ENCODE results near the gene RSBN1.
A peak's percentile ranks its signal among the peaks of the same experiment; 100 is the strongest.

Gene RSBN1

GRCh38 chr1:113811156-113811887 is 954 bp downstream of the RSBN1 start:
- no peaks in the 10 kb centered on the region for H3K36me3 ChIP-seq (replicated peaks)
- H3K27me3 ChIP-seq (replicated peaks): no peaks in the 10 kb centered on the region
- H3K4me3 ChIP-seq (ENCODE audit: low read depth, low read length): peak overlapping the region; percentile 94
- no peak for TF ChIP-seq CTCF (IDR thresholded peaks at IDR 0.05; ENCODE audit: low read depth, low read length, missing control alignments)
- in situ Hi-C loops (cut with HindIII; ENCODE audit: low pct_ligation_motif_present, low sequenced_read_pairs): no loop called here
- DNase-seq: no peak
- H3K27ac ChIP-seq: peak overlapping the region; percentile 66

DNA sequence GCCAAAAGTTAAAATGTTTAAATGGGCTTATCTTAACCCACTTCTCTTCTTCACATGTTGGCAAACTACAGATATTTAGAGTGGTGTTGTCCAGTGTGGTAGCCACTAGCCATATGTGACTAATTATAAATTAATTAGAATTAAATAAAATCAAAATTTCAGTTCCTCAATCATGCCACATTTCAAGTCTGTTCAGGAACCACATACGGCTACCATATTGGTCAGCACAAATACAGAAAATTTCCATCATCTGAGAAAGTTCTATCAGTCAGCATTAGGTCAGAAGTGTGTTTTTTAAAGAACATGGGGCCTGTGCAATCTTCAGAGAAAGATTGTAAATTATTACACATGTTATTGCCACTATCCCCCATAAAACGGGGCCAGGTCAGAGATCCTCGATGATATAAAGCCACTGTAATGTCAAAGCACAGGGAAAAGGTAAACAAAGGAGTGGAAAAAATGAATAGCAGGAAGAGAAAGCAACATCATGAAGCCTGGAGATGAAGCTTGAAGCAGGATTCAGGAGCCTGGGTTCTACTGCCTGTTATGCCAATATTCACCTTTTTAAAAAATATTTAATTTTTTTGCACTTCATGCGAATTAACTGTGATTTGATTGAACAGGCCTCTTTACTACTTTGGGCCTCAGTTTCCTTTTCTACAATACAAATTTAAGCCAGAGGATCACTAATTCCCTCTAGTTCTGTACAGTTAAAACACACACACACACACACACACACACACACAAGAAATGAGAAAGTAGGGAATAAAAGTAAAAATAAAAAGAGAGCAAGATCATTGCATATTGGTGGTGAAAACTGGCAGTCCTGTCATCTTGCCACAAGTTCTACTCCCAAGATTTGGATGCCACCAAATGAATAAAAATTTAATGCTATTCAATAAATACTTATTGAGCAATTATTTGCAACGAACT is 2.3 kb downstream of the RSBN1 start:
- no peaks in the 10 kb centered on the region for H3K36me3 ChIP-seq (replicated peaks)
- no peaks in the 10 kb centered on the region for H3K27me3 ChIP-seq (replicated peaks)
- in situ Hi-C loops (cut with HindIII; ENCODE audit: low pct_ligation_motif_present, low sequenced_read_pairs): no loop called here
- peak overlapping the region; percentile 94 for H3K4me3 ChIP-seq (ENCODE audit: low read depth, low read length)
- DNase-seq: no peak
- TF ChIP-seq CTCF (IDR thresholded peaks at IDR 0.05; ENCODE audit: low read depth, low read length, missing control alignments): no peak
- H3K27ac ChIP-seq: no peak overlapping the region

- Histone ChIP-seq H3K4me3 (ENCODE audit: low read depth, low read length) (no peak overlapping the region), H3K27me3 (replicated peaks) (no peaks in the 10 kb centered on the region), H3K36me3 (replicated peaks) (no peaks in the 10 kb centered on the region), H3K27ac (no peak overlapping the region)
- in situ Hi-C loops (cut with HindIII; ENCODE audit: low pct_ligation_motif_present, low sequenced_read_pairs): no loop called here
- no peak for TF ChIP-seq CTCF (IDR thresholded peaks at IDR 0.05; ENCODE audit: low read depth, low read length, missing control alignments)
- DNase-seq: no peak
These were observed 3.7 kb downstream of the RSBN1 start for GRCh38 chr1:113808450-113809195.

- no peak for TF ChIP-seq CTCF (IDR thresholded peaks at IDR 0.05; ENCODE audit: low read depth, low read length, missing control alignments)
These were observed 6.6 kb downstream of the RSBN1 start for GRCh38 chr1:113805639-113806038.

GRCh38 chr1:113805256-113805531 is 7.1 kb downstream of the RSBN1 start:
- Histone ChIP-seq H3K27me3 (replicated peaks) (no peaks in the 10 kb centered on the region), H3K36me3 (replicated peaks) (no peaks in the 10 kb centered on the region), H3K27ac (peak overlapping the region; percentile 13), H3K4me3 (ENCODE audit: low read depth, low read length) (no peak overlapping the region)
- in situ Hi-C loops (cut with HindIII; ENCODE audit: low pct_ligation_motif_present, low sequenced_read_pairs): no loop called here
- DNase-seq: no peak
- no peak for TF ChIP-seq CTCF (IDR thresholded peaks at IDR 0.05; ENCODE audit: low read depth, low read length, missing control alignments)

More at GRCh38 chr1:113805639-113806038, 6.6 kb downstream of the RSBN1 start:
- Histone ChIP-seq H3K27ac (no peak overlapping the region), H3K36me3 (replicated peaks) (no peaks in the 10 kb centered on the region), H3K27me3 (replicated peaks) (no peaks in the 10 kb centered on the region), H3K4me3 (ENCODE audit: low read depth, low read length) (no peak overlapping the region)
- DNase-seq: no peak
- in situ Hi-C loops (cut with HindIII; ENCODE audit: low pct_ligation_motif_present, low sequenced_read_pairs): no loop called here
